ENCODE measurements around the gene RPL12. TPM values are rescaled to one million over a fixed set of nuclear protein-coding genes. Genes with fewer than 3 reads are reported as not detected.

The RPL12 gene
- total RNA-seq, 4 donors from 2014 or later, result 1,054 to 2,042 (median 1,540) TPM

- Histone ChIP-seq H3K27me3 (no peaks in the 10 kb centered on the region), H3K4me1 (peaks cover 23 to 36% (median 29%) of the 10 kb centered on the region in 4 donors), H3K9me3 (no peaks in the 10 kb centered on the region), H3K27ac (peak overlapping the region; percentile 88 to 96 (median 92)), H3K4me3 (peak overlapping the region; percentile 80 to 91 (median 88)), H3K36me3 (peaks cover 0 to 12% (median 5%) of the 10 kb centered on the region in 4 donors)
- TF ChIP-seq, protein P1, sequence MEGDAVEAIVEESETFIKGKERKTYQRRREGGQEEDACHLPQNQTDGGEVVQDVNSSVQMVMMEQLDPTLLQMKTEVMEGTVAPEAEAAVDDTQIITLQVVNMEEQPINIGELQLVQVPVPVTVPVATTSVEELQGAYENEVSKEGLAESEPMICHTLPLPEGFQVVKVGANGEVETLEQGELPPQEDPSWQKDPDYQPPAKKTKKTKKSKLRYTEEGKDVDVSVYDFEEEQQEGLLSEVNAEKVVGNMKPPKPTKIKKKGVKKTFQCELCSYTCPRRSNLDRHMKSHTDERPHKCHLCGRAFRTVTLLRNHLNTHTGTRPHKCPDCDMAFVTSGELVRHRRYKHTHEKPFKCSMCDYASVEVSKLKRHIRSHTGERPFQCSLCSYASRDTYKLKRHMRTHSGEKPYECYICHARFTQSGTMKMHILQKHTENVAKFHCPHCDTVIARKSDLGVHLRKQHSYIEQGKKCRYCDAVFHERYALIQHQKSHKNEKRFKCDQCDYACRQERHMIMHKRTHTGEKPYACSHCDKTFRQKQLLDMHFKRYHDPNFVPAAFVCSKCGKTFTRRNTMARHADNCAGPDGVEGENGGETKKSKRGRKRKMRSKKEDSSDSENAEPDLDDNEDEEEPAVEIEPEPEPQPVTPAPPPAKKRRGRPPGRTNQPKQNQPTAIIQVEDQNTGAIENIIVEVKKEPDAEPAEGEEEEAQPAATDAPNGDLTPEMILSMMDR (IDR thresholded peaks at IDR 0.05), result no peak
- TF ChIP-seq POLR2A (IDR thresholded peaks at IDR 0.05), result no peak
- TF ChIP-seq EP300 (IDR thresholded peaks at IDR 0.05; ENCODE audit: low read depth), result no peak
- TF ChIP-seq POLR2AphosphoS5 (IDR thresholded peaks at IDR 0.05), result no peak
- intact Hi-C loops (cut with DNase I; ENCODE audit: low total_unique reads) (no loop called here), in situ Hi-C loops (cut with MboI; ENCODE audit: low pct_ligation_motif_present in 1 of 4, low pct_unique_long_range_greater_than_20kb in 1 of 4, low sequenced_read_pairs in 3 of 4) (no loop called here)
- 0% methylated on average over 13 of the region's 13 CpGs; no CpG with 5 or more reads in 1 of the 2 donors for WGBS, 2 donors (ENCODE audit: low coverage in 1 of 2)
- no peak for DNase-seq
Measured at GRCh38 chr9:127424676-127424999, 26.6 kb downstream of the RPL12 start.

- H3K9me3 ChIP-seq, result no peaks in the 10 kb centered on the region
- in situ Hi-C loops (cut with MboI; ENCODE audit: low pct_ligation_motif_present in 1 of 4, low pct_unique_long_range_greater_than_20kb in 1 of 4, low sequenced_read_pairs in 3 of 4) (no loop called here), intact Hi-C loops (cut with DNase I; ENCODE audit: low total_unique reads) (no loop called here)
- H3K27ac ChIP-seq, result peak within 1 kb of the TSS; percentile 88 to 96 (median 92)
- H3K36me3 ChIP-seq, result peaks cover 0 to 7% (median 3%) of the 10 kb centered on the region in 4 donors
- DNase-seq, result peak; percentile 95
- H3K4me1 ChIP-seq, result peaks cover 23 to 36% (median 29%) of the 10 kb centered on the region in 4 donors
- TF ChIP-seq POLR2AphosphoS5 (IDR thresholded peaks at IDR 0.05), result peak; percentile 85 to 88 (median 87)
- TF ChIP-seq, protein P1 (IDR thresholded peaks at IDR 0.05), result peak in 1 of 5 experiments; percentile 21
- no peak for TF ChIP-seq EP300 (IDR thresholded peaks at IDR 0.05; ENCODE audit: low read depth)
- peak; percentile 75 for TF ChIP-seq POLR2A (IDR thresholded peaks at IDR 0.05)
- peak within 1 kb of the TSS; percentile 80 to 91 (median 88) for H3K4me3 ChIP-seq
- no peaks in the 10 kb centered on the region for H3K27me3 ChIP-seq
- WGBS, 2 donors (ENCODE audit: low coverage in 1 of 2), result 0% methylated on average over 53 of the region's 54 CpGs; no CpG with 5 or more reads in 1 of the 2 donors
Measured at GRCh38 chr9:127423934-127424675, 27.1 kb downstream of the RPL12 start, which contains the start of gene ZNF79. Gene ZNF79 (plus strand): TSS chr9:127424382. CDS start chr9:127424788, 406 bp downstream.

DNA sequence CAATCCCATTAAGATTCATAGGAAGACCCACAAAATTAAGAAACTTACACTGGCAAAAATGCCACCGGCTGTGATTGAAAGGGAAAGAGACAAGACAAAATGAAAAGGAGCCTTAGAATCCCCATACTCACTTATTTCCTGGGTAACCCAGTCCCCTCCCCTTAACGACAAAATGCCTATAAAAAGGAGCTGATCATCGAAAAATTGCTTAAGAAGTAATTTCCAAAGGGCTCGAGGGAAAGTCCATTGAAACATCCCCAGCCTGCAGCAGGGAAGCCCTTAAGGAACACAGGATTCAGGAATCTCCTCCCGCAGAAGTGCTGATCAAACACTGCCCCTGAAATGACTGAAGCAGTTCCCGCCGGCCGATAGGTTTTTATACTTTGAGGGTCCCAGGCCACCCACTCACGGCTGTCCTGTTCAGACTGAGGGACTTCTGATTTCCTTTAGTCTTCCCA, 27.7 kb downstream of the RPL12 start:
- no peaks in the 10 kb centered on the region for H3K9me3 ChIP-seq
- peaks cover 23 to 36% (median 29%) of the 10 kb centered on the region in 4 donors for H3K4me1 ChIP-seq
- WGBS, 2 donors (ENCODE audit: low coverage in 1 of 2), result 1 to 14% methylated on average over 1 to 9 of the region's 9 CpGs
- in situ Hi-C loops (cut with MboI; ENCODE audit: low pct_ligation_motif_present in 1 of 4, low pct_unique_long_range_greater_than_20kb in 1 of 4, low sequenced_read_pairs in 3 of 4) (no loop called here), intact Hi-C loops (cut with DNase I; ENCODE audit: low total_unique reads) (no loop called here)
- H3K36me3 ChIP-seq, result peaks cover 0 to under 1% (median 0%) of the 10 kb centered on the region in 4 donors
- peak overlapping the region; percentile 88 to 96 (median 92) for H3K27ac ChIP-seq
- TF ChIP-seq POLR2A (IDR thresholded peaks at IDR 0.05) (no peak), EP300 (IDR thresholded peaks at IDR 0.05; ENCODE audit: low read depth) (no peak), POLR2AphosphoS5 (IDR thresholded peaks at IDR 0.05) (no peak)
- TF ChIP-seq, protein P1 (IDR thresholded peaks at IDR 0.05), result no peak
- peak overlapping the region; percentile 80 to 91 (median 88) for H3K4me3 ChIP-seq
- H3K27me3 ChIP-seq, result no peaks in the 10 kb centered on the region
- DNase-seq, result no peak

GRCh38 chr9:127422787-127423186, 28.4 kb downstream of the RPL12 start:
- 48 to 53% methylated on average over 4 to 6 of the region's 6 CpGs for WGBS, 2 donors (ENCODE audit: low coverage in 1 of 2)
- H3K9me3 ChIP-seq, result no peaks in the 10 kb centered on the region
- H3K4me1 ChIP-seq, result peaks cover 23 to 36% (median 29%) of the 10 kb centered on the region in 4 donors
- in situ Hi-C loops (cut with MboI; ENCODE audit: low pct_ligation_motif_present in 1 of 4, low pct_unique_long_range_greater_than_20kb in 1 of 4, low sequenced_read_pairs in 3 of 4), result no loop called here
- H3K27ac ChIP-seq, result peak overlapping the region; percentile 88 to 96 (median 92)
- intact Hi-C loops (cut with DNase I; ENCODE audit: low total_unique reads), result no loop called here
- no peaks in the 10 kb centered on the region for H3K36me3 ChIP-seq
- H3K27me3 ChIP-seq, result no peaks in the 10 kb centered on the region
- H3K4me3 ChIP-seq, result peak overlapping the region in 3 of 4 donors; percentile 80 to 91 (median 85)
- no peak for DNase-seq
- TF ChIP-seq POLR2AphosphoS5 (IDR thresholded peaks at IDR 0.05), result no peak
- no peak for TF ChIP-seq EP300 (IDR thresholded peaks at IDR 0.05; ENCODE audit: low read depth)
- TF ChIP-seq, protein P1 (IDR thresholded peaks at IDR 0.05), result no peak
- no peak for TF ChIP-seq POLR2A (IDR thresholded peaks at IDR 0.05)
